Smooth muscle cell of bladder (primary cell): ENCODE measurements around the gene RBM45. TPM values are rescaled to one million over a fixed set of nuclear protein-coding genes. Genes with fewer than 3 reads are reported as not detected.

Experiments
- total RNA-seq: library from RNA; depleted of rRNA; stranded (reverse); fragments of >200 nt; gene quantifications from 2 replicates; pipeline ENCODE4 v1.2.3, GENCODE V29; 2014

RBM45 gene
- 21.0 and 24.1 TPM in 2 replicates for total RNA-seq

GRCh38 chr2:178112202-178113152 is at the start of gene RBM45:
TSS of gene RBM45 (plus strand) at chr2:178112437. CDS start at chr2:178112547, 110 bp downstream.

GRCh38 chr2:178072383-178073301 is 39.6 kb upstream of the RBM45 start, which contains the start of gene PDE11A:
TSS of gene PDE11A (minus strand) at chr2:178072777. CDS start at chr2:178072437, 340 bp downstream.

Other genes with a start within 250 kb of the RBM45 start
- gene PDE11A, start 39.7 kb upstream of the RBM45 start, total RNA-seq: under 0.01 TPM in 2 replicates
- gene OSBPL6, start 82.1 kb downstream of the RBM45 start, total RNA-seq: 1.1 and 1.4 TPM in 2 replicates